PC-3 (cell line): ENCODE results near the gene OR14I1. TPM values are rescaled to one million over a fixed set of nuclear protein-coding genes. Genes with fewer than 3 reads are reported as not detected.

ENCODE experiments used
- ATAC-seq: fragments of 200-7000 bp; cut with Tn5 transposase; 2 replicates; pipeline ENCODE4 v1.9.1; 2020; ENCODE audit warnings: mild to moderate bottlenecking, moderate library complexity
- BruUV-seq: library from RNA; stranded (reverse); fragments of 400-500 nt; replicated peaks from 2 replicates; lab custom pipeline; 2021; lab: Mats Ljungman, UMichigan
- CTCF ChIA-PET: fragments of 300-600 bp; sonication (Branson Sonifier 250); formaldehyde crosslinking; loops from one replicate; lab custom pipeline; 2022; ENCODE audit warnings: antibody characterized with exemption; lab: Charles Lee
- POLR2A ChIA-PET: fragments of 300-600 bp; sonication (Branson Sonifier 250); formaldehyde crosslinking; loops from one replicate; lab custom pipeline; 2022; ENCODE audit warnings: antibody characterized with exemption; ENCODE audit not compliant: unreplicated experiment; lab: Charles Lee
- DNase-seq: peaks from one replicate; pipeline ENCODE4 v3.0.0-alpha.2; 2015
- H2AFZ ChIP-seq: fragments of 300-600 bp; sonication (generic); 2 replicates; pipeline ENCODE4 v1.6.0; 2016; ENCODE audit warnings: antibody characterized with exemption, low read length
- H3F3A ChIP-seq: fragments of 300-600 bp; sonication (generic); one replicate; pipeline ENCODE4 v1.6.0; 2017; ENCODE audit warnings: antibody characterized with exemption, low read length, control low read depth, mild to moderate bottlenecking; ENCODE audit not compliant: unreplicated experiment
- H3K27ac ChIP-seq: fragments of 300-600 bp; sonication (generic); 2 replicates; pipeline ENCODE4 v1.5.1; 2016; ENCODE audit warnings: mild to moderate bottlenecking, low read length
- H3K27me3 ChIP-seq: fragments of 300-600 bp; sonication (generic); 2 replicates; pipeline ENCODE4 v1.6.1; 2016; ENCODE audit warnings: low read length, mixed read lengths
- H3K36me3 ChIP-seq: fragments of 300-600 bp; sonication (generic); 2 replicates; pipeline ENCODE4 v1.6.1; 2016; ENCODE audit warnings: low read depth, mixed run types, low read length, mixed read lengths
- H3K4me1 ChIP-seq: fragments of 300-600 bp; sonication (generic); 2 replicates; pipeline ENCODE4 v1.5.1; 2016; ENCODE audit warnings: low read length; ENCODE audit not compliant: insufficient read depth
- H3K4me2 ChIP-seq: fragments of 300-600 bp; sonication (generic); 2 replicates; pipeline ENCODE4 v1.6.0; 2016; ENCODE audit warnings: low read length
- H3K4me3 ChIP-seq: fragments of 300-600 bp; sonication (generic); 2 replicates; pipeline ENCODE4 v1.5.1; 2016; ENCODE audit warnings: mild to moderate bottlenecking, low read length, mixed read lengths
- H3K79me2 ChIP-seq: fragments of 300-600 bp; sonication (generic); 2 replicates; pipeline ENCODE4 v1.6.1; 2017; ENCODE audit warnings: low read length, mixed read lengths
- H3K9ac ChIP-seq: fragments of 300-600 bp; sonication (generic); 2 replicates; pipeline ENCODE4 v1.6.0; 2016; ENCODE audit warnings: mild to moderate bottlenecking, low read length
- H3K9me2 ChIP-seq: fragments of 300-600 bp; sonication (generic); replicated peaks from 2 replicates; pipeline ENCODE4 v1.6.1; 2016; ENCODE audit warnings: mixed run types, low read length, mixed read lengths
- H3K9me3 ChIP-seq: fragments of 300-600 bp; sonication (generic); 2 replicates; pipeline ENCODE4 v1.6.1; 2016; ENCODE audit warnings: low read length, mixed read lengths
- H4K20me1 ChIP-seq: fragments of 300-600 bp; sonication (generic); 2 replicates; pipeline ENCODE4 v1.6.1; 2016; ENCODE audit warnings: low read length, mixed read lengths
- EZH2 ChIP-seq: fragments of 300-600 bp; sonication (generic); IDR thresholded peaks from one replicate; pipeline ENCODE4 v1.6.1; 2017; ENCODE audit warnings: antibody characterized with exemption, mild to moderate bottlenecking, low read length; ENCODE audit not compliant: unreplicated experiment
- EZH2phosphoT487 ChIP-seq: fragments of 300-600 bp; sonication (generic); IDR thresholded peaks from 2 replicates; pipeline ENCODE4 v1.6.1; 2018; ENCODE audit warnings: mild to moderate bottlenecking, antibody characterized with exemption, low read length, borderline replicate concordance
- intact Hi-C: fragments of 100-400 bp; cut with micrococcal nuclease; formaldehyde crosslinking; loops from 2 replicates; pipeline ENCODE4 v1.9.0; 2023
- total RNA-seq: library from RNA; depleted of rRNA; stranded (reverse); fragments of >200 nt; gene quantifications from 2 replicates; pipeline ENCODE4 v1.2.3, GENCODE V29; 2014
- TF ChIP-seq, protein P1 (sequence below): fragments of 300-600 bp; sonication (generic); conservative IDR thresholded peaks from 2 replicates; pipeline ENCODE4 v1.5.1; 2017; ENCODE audit warnings: antibody characterized with exemption, low read depth, mild to moderate bottlenecking, low read length

The OR14I1 gene
- total RNA-seq, 1 experiment from 2014 or later: not detected

DNA sequence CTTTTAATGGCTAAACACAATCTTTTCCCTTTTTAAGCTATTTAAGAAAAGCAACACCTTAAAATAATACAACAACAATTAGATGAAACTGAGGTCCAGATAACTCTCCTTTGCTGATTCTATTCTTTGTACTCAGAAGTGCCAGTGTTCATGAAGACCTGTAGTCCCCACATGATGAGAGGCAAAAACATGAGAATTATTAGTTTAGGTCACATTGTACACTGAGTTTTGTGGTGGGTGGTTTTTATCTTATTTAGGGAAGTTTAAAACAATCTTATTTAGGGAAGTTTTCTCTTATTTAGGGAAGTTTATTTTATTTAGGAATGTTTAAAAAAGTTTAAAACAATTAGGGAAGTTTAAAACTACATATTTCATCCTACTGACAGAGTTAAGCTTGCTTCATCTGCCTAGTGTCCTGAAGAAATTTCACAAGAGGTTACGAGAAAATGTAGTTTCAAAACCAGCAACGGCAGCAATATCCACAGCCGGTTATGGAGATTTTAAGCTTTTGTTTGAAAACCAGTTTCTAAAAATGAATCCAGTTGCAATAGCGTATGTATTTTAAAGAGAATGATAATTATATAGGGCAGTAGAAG lies 7.8 kb upstream of the OR14I1 start:
- H3F3A ChIP-seq: no peaks in the 10 kb centered on the region
- TF ChIP-seq EZH2: no peak
- H3K27me3 ChIP-seq: 0 out of 2 replicates have a peak, but pooled peaks cover 4% of the 10 kb centered on the region
- no peaks in the 10 kb centered on the region for H3K4me1 ChIP-seq
- H3K4me3 ChIP-seq: no peak overlapping the region
- POLR2A ChIA-PET: no interaction called here
- CTCF ChIA-PET: no interaction called here
- no TSS peak for BruUV-seq
- H3K9me3 ChIP-seq: peaks cover 43% of the 10 kb centered on the region
- H3K4me2 ChIP-seq: no peak overlapping the region
- peaks cover 7% of the 10 kb centered on the region; the same call in 1 of the 2 replicates for H3K36me3 ChIP-seq
- H3K9me2 ChIP-seq: no peaks in the 10 kb centered on the region
- ATAC-seq: no peak
- DNase-seq: no peak
- H2AFZ ChIP-seq: no peak overlapping the region
- intact Hi-C loops: no loop called here
- no peak overlapping the region for H3K9ac ChIP-seq
- no peaks in the 10 kb centered on the region for H3K79me2 ChIP-seq
- H3K27ac ChIP-seq: no peak overlapping the region
- no peaks in the 10 kb centered on the region for H4K20me1 ChIP-seq

DNA sequence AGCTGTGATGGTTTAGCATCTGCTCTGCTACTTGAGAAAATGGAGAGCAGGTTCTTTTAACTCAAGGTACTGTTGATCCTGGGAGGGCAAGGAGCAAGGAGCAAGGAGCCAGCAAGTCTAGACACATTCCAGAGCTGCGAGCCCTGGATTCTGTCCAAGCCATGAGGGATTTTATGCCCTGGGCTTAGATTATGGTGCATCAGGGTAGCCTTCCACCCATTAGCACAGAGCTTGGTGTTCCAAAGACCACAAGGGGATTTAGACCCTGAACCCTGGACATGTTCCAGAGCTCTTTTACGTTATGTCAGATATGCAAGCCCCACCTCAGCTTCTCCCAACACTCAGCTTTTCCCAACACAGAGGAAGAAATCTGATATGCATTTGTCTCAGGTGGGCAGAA lies 2.0 kb upstream of the OR14I1 start:
- 0 out of 2 replicates have a peak, but pooled peaks cover 10% of the 10 kb centered on the region for H3K9me3 ChIP-seq
- no peak overlapping the region for H3K4me3 ChIP-seq
- H3K9ac ChIP-seq: no peak overlapping the region
- H3K27me3 ChIP-seq: 0 out of 2 replicates have a peak, but pooled peaks cover 4% of the 10 kb centered on the region
- H3K4me1 ChIP-seq: no peaks in the 10 kb centered on the region
- CTCF ChIA-PET: no interaction called here
- H3K79me2 ChIP-seq: no peaks in the 10 kb centered on the region
- no TSS peak for BruUV-seq
- H3K27ac ChIP-seq: no peak overlapping the region
- no peak overlapping the region for H3K4me2 ChIP-seq
- no peaks in the 10 kb centered on the region for H3K36me3 ChIP-seq
- POLR2A ChIA-PET: no interaction called here
- ATAC-seq (no peak), DNase-seq (no peak)
- TF ChIP-seq EZH2 (no peak), EZH2phosphoT487 (no peak)
- TF ChIP-seq, protein P1, sequence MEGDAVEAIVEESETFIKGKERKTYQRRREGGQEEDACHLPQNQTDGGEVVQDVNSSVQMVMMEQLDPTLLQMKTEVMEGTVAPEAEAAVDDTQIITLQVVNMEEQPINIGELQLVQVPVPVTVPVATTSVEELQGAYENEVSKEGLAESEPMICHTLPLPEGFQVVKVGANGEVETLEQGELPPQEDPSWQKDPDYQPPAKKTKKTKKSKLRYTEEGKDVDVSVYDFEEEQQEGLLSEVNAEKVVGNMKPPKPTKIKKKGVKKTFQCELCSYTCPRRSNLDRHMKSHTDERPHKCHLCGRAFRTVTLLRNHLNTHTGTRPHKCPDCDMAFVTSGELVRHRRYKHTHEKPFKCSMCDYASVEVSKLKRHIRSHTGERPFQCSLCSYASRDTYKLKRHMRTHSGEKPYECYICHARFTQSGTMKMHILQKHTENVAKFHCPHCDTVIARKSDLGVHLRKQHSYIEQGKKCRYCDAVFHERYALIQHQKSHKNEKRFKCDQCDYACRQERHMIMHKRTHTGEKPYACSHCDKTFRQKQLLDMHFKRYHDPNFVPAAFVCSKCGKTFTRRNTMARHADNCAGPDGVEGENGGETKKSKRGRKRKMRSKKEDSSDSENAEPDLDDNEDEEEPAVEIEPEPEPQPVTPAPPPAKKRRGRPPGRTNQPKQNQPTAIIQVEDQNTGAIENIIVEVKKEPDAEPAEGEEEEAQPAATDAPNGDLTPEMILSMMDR: no peak
- H2AFZ ChIP-seq: no peak overlapping the region
- intact Hi-C loops: loop anchor here (5.0 kb wide), 1 partner anchor 118 kb away; no protein-coding TSS in a partner anchor
- H3K9me2 ChIP-seq: no peaks in the 10 kb centered on the region
- no peaks in the 10 kb centered on the region for H3F3A ChIP-seq
- no peaks in the 10 kb centered on the region for H4K20me1 ChIP-seq

DNA sequence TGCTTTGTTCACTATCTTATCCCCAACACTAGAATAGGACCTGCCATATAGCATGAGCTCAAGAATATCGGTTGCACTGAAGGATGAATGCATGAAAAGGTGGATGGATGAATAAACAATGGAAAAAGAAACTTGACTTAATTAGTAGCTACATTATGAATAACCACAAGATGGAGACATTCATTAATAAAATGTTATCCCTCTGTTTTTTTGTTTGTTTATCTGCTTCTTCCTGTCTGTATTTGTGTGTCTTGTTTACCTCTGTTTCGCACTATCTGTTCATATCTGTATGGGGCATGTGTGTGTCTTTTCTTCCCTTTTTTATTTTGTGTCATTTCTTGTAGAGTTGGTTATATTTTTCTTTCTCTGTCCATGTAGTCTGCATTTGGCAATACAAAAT lies 1.1 kb upstream of the OR14I1 start:
- BruUV-seq: no TSS peak
- ATAC-seq (no peak; the same call in none of the 2 replicates), DNase-seq (no peak)
- 0 out of 2 replicates have a peak, but pooled peaks cover 3% of the 10 kb centered on the region for H3K27me3 ChIP-seq
- H3K79me2 ChIP-seq: no peaks in the 10 kb centered on the region
- no peak overlapping the region for H3K4me2 ChIP-seq
- intact Hi-C loops: loop anchor here (1.0 to 5.0 kb wide), 2 partner anchors 104 to 119 kb away; no protein-coding TSS in a partner anchor
- no peaks in the 10 kb centered on the region for H4K20me1 ChIP-seq
- no peaks in the 10 kb centered on the region for H3K36me3 ChIP-seq
- H3K9me3 ChIP-seq: 0 out of 2 replicates have a peak, but pooled peaks cover 6% of the 10 kb centered on the region
- ChIA-PET POLR2A (no interaction called here), CTCF (interaction anchor here (0.6 to 1.0 kb wide), 5 partner anchors 79 to 220 kb away, joined by 3 to 4 read pairs (median 3); no protein-coding TSS in a partner anchor)
- H3K4me3 ChIP-seq: no peak overlapping the region
- no peak overlapping the region for H3K27ac ChIP-seq
- H3K9ac ChIP-seq: no peak overlapping the region
- no peaks in the 10 kb centered on the region for H3F3A ChIP-seq
- no peaks in the 10 kb centered on the region for H3K9me2 ChIP-seq
- H2AFZ ChIP-seq: no peak overlapping the region
- H3K4me1 ChIP-seq: no peaks in the 10 kb centered on the region
- no peak for TF ChIP-seq EZH2
- TF ChIP-seq, protein P1: peak; percentile 73
- no peak for TF ChIP-seq EZH2phosphoT487
